ENCODE results near the gene COG8. TPM values are rescaled to one million over a fixed set of nuclear protein-coding genes. Genes with fewer than 3 reads are reported as not detected.

COG8 gene
- total and polyA plus RNA-seq, 2 experiments from 2014 or later: 21.4 to 79.9 TPM

- TF ChIP-seq ZNF462 (CRISPR knock-in tag; IDR thresholded peaks at IDR 0.05) (no peak), EZH2 (IDR thresholded peaks at IDR 0.05; ENCODE audit: low read depth, unreplicated experiment) (no peak), CREB1 (CRISPR knock-in tag; IDR thresholded peaks at IDR 0.05; ENCODE audit: low read depth) (no peak), POLR2AphosphoS5 (IDR thresholded peaks at IDR 0.05; ENCODE audit: low read depth) (no peak), NANOG (IDR thresholded peaks at IDR 0.05; ENCODE audit: borderline replicate concordance) (no peak), REST (IDR thresholded peaks at IDR 0.05; ENCODE audit: unreplicated experiment) (no peak), ZNF331 (CRISPR knock-in tag; IDR thresholded peaks at IDR 0.05; ENCODE audit: low read depth) (no peak)
These were observed 38.7 kb upstream of the COG8 start (continued) for GRCh38 chr16:69378036-69378435.

All from GM23338 (cell line).